Cortex of kidney (tissue), 1 donor: Measurements from ENCODE around the gene ADAMTS10.
"Not testable (repeated sequence)": the region's sequence is repeated elsewhere in the genome, so short reads cannot be mapped to it uniquely, and the experiment has no call there.

Experiments used
- DNase-seq: peaks from one replicate; lab custom pipeline; 2025; lab: John Stamatoyannopoulos, UW

The ADAMTS10 gene

DNA sequence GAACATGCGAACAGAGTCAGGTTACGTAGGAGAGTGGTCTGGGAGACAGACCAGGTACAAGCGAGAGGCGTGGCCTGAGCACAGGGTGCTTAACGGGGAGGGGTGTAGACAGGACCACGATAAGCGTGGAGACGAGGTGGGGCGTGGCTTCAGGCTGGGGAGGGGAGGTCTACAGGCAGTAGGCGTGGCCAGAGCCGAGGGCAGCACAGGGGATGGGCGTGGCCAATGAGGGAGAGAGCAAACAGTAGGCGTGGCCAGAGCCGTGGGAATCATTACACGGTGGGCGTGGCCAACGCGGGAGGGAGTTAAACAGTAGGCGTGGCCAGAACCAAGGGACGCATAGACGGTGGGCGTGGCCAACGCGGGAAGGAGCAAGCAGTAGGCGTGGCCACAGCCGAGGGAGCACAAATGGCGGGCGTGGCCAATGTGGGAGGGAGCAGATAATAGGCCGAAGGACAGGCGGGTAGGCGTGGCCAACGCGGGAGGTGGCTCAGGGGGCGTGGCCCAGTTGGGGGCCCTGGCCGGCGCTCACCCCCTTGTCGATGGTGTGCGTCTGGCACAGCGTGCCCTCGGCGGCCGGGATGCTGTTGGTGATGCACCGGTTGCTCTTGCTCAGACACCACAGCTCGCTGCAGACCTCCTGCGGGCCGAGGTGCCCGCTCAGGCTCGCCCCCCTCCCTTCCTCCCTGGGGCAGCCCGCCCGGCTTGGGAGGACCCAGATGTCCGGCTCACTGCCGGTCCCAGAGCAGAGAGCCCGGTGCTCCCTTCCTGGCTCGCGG, 18.1 kb downstream of the ADAMTS10 start:
- DNase-seq = no peak

DNA sequence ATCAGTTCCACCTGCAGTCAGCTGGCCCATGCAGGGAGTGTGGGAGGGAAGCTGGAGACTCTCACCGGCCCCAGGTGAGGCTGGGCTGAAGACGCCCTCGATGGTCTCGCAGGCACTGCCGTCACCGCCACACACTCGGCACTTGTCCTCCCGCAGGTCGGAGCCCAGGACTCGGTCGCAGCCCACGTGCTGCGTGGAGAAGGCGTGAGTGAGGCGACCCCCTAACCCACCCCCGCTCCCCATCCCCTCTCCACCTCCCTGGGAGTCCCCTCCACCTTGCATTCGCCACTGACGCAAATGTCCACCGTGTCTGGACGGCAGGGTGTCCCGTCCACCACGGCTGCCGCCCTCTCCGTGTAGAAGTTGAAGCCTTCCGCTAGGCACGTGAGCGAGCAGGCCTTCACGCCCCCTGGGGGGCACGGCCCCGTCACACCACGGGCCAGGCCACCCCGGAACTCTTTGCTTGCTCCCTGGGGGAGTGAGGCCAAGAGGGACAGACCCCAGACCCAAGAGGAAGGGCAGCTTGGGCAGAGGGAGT, 21.3 kb downstream of the ADAMTS10 start:
- DNase-seq = no peak

DNA sequence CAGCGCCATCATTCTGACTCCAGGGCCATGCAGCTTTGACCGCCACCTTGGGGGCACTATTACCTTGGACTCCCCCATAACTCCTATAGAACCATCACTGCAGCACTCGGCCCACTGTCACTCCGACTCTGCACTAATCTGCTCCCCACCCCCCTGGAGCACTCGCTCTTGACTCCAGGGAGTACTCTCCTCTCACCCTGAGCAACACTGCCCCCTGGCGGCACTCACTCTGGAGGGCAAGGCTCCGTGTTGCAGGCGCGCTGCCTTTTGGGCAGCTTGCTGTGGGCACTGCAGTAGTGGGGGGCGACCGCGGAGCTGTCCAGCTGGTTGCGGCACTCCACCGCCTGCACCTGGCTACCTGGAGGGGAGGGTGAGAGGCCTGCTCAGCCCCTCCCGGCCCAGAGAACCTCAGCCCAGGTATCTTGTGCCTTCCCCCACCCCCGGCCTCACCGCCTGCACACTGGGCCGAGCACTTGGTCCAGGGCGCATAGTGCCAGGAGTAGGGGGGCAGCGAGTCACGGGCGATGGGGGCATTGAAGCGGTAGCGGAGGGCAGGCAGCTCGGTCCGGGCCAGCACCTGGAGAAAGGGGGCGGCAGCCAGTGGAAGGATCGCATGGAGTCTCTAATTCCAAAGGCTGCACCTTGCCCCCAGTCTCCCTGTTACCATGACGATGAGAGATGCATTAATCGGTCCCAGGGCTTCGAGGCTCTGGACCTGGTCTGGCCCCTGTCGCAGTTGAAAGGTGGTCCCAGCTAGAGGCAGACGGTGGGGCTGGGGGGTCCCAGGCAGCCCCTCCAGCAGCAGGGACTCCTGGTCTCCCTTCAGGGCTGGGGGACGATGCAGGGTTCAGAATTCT, 24.4 kb downstream of the ADAMTS10 start:
- no peak for DNase-seq

DNA sequence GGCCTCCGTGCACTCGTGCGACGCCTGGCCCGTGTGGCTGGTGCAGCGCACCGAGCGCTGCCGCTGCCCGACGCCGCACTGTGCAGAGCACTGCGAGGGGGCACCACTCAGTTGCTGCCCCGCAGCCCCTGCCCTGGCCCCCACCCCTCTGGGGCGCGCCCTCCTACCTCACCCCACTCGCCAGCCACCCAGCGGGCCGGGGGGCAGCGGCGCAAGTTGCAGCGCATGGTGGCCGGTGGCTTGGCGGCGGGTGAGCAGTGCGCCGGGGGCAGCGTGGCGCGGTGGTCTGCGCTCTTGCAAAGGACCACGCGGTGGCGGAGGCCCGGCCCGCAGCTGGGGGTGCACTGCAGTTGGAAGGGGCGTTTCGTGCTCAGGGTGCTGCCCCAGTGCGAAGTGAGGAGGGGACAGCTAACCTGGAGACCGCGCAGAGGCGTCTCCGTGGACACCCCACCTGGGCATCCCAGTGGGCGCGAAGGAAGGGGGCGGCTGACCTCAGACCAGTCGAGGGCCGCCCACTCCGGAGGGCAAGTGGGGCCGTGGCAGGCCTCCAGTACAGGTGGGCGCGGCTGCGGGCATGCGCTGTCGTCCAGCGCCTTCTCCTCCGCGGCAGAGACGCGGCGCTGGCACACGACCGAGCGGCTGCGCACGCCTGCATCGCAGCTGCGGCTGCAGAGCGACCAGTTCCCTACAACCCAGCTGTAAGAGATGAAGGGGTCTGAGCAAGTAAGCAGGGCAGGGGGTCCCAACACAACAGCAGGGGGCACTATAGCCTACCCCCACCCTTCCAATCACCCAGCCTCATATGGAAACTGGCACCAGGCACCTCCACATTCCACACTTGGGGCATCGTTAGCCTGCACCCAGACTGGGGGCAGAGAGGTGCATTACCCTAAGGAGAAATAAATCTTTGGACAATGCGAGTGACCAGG, 25.3 kb downstream of the ADAMTS10 start:
- DNase-seq = no peak

DNA sequence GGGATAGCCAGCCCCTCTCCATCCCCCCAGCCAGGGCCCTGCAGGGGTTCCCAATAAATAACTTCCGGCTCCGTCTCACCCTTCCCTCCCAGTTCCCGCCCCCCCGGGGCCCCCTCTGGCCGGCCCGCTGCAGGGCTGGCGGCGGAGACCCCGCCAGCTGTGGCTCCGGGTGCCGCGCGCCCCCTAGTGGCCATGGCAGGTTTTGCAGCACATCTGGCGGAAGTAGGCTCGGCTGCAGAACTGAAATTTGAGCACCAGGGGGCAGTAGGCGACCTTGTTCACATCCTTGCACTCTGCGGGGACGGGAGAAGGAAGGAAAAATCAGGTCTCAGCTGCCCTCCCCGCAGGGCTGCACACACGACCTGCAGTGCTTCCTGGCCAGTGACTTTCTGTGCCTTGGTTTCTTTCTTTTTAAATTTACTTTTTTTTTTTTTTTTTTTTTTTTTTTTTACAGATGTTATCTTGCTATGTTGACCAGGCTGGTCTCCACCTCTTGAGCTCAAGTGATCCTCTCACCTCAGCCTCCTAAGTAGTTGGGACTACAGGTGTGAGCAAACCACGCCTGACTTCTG, 29.7 kb downstream of the ADAMTS10 start:
- DNase-seq = no peak

DNA sequence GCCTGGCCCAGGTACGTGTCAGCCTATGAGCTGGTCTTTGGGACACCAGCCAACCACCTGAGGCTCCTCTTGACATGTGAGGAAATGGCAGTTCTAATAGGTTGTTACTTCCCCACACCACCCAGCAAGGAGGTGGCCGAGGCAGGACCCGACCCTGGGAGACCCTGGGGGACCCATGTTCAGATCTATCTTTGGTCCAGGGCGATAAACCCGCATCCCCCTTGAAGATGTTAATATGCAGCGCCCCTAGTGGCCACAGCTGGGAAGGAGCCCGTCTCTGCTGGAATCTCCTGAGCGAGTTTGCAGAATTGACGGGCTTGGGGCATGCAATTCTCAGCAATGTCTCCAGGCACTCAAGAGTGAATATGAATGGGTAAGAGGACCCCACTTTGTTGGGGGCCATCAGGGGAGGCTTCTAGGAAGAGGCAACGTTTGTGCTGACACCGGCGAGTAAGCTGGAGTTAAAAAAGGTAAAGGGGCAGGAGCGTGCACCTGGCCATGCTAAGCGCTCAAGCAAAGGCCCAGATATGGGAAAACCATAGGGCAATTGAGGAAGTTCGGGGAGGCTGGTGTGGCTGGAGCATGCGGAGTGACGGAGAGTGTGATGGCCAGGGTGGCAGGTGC, 31.8 kb downstream of the ADAMTS10 start:
- no peak for DNase-seq

DNA sequence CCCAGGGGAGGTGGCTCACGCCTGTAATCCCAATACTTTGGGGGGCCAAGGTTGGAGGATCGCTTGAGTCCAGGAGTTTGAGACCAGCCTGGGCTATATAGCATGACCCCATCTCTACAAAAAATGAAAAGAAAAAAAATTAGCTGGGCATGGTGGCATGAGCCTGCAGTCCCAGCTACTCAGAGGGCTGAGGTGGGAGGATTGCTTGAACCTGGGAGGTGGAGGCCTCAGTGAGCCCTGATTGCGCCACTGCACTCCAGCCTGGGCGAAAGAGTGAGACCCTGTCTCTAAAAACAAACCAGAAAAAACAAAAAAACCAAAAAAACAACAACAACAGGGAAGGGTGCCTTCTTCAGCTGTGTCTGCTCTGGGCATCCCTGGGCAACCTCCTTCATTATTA, 32.8 kb downstream of the ADAMTS10 start:
- DNase-seq = no peak

DNA sequence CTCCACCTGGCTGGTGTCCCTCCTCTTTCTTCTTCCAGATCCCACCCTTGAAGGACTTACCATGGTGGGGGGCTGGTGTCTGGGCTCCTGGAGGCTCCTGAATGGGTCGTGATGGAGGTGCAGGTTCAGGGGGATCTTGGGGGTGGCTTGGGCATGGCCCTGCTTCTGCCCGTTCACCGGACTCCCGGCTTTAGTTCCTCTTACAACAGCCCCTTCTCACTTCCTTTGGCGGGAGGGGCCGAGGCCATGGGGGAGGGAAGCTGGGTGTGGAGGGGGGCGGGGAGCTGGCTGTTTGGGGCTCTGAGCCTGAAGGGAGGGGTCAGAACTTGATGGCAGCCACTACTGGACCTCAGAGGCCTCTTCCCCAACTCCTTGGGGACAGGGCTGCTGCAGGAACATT, 33.3 kb downstream of the ADAMTS10 start, which contains the start of gene MYO1F:
Gene MYO1F (minus strand): TSS at position 196 of the 400 bp plus-strand sequence. CDS start 133 bp downstream, at position 63.
- no peak for DNase-seq

DNA sequence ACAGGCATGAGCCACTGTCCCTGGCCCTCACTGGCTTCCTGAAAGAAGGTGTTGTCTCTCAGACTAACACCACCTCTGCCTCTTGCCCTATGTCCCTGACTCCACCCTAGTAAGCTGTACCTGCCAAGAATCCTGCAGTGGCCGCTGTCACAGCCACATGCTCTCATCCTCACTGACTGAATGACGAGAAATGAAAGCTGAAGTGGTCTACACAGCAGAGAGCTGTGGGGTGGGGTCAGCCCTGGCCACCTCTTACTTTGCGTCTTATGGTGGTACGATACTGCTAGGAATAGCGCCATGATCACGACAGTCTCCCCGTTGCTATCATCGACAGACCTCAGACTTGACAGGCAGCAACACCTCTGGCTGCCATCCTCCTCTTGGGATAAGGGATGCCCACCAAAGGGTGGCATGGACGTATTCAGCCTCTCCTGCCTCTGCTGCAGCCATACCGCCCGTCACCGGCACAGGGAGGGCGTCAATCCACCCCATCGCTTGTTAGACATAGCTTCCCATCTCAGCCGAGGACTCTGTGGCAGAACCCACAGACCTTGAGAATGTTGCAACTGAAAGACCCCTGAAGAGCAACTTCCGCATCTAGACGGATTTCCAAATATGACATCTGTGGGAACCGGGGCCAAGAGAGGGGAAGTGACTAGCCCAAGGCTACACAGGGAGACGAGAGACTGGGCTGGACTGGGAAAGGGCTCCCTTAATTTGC, 34.1 kb downstream of the ADAMTS10 start:
- DNase-seq = no peak

DNA sequence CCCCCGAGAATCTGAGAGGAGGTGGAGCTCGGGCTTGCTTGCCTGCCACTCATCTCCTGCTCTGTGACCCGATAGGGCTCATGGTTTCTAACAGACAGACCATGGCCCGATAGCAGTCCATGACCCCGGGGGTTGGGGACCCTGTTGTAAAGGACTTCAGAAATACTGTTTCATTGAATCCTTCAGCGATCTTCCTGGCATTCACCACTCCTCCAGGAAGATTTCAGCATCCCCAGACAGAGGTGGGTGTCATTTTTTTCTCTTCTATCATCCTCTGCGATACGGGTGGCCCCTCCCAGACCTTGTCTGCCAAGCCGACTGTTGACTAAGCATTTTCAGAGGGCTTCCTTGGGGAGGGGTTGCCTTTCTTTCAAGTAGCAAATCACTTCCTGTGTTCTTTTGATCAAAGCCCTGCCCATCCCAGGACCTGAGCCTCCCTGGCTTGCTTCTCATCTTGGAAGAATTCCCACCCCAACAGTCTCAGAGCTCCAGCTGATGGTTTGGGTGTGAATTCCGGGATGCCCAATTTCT, 35.0 kb downstream of the ADAMTS10 start:
- no peak for DNase-seq

DNA sequence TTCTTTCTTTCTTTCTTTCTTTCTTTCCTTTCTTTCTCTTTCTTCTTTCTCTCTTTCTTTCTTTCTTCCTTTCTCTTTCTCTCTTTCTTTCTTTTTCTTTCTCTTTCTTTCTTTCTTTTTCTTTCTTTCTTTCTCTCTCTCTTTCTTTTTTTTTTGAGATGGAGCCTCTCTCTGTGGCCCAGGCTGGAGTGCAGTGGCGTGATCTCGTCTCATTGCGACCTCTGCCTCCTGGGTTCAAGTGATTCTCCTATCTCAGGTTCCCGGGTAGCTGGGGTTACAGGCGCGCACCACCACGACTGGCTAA, 35.9 kb downstream of the ADAMTS10 start:
- not testable (repeated sequence) for DNase-seq

DNA sequence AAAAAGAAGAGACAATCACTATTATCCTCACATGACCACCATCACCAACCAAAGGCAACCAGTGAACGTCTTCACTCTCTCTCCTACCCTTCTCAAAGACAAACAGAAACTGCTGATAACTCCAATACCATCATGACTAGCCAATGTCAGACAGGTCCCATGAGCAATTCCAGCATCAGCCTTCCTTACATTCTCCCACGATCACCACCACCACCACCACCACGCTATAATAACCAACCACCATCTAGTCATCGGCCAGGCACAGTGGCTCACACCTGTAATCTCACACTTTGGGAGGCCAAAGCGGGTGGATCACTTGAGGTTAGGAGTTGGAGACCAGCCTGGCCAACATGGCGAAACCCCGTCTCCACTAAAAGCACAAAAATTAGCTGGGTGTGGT, 37.2 kb downstream of the ADAMTS10 start:
- no peak for DNase-seq

DNA sequence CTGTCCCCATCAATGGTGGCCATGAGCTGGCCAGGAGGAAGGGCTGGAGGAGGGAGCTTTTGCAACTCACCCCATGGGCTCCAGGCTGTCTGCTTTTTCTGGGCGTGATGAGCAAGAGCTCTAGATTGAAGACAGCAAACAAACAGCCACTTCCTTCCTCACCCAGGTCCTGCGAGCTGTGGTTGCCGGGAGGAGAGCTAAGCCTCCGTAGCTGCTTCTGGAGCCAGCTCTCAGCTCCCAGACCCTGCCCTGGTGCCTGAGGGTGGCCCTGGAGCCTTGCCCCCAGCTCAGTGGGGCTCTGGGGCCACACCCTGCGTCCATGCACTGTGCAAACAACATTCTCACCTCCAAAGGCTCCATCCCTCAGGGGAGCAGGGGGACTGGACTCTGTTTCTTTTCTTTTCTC, 39.5 kb downstream of the ADAMTS10 start:
- no peak for DNase-seq

DNA sequence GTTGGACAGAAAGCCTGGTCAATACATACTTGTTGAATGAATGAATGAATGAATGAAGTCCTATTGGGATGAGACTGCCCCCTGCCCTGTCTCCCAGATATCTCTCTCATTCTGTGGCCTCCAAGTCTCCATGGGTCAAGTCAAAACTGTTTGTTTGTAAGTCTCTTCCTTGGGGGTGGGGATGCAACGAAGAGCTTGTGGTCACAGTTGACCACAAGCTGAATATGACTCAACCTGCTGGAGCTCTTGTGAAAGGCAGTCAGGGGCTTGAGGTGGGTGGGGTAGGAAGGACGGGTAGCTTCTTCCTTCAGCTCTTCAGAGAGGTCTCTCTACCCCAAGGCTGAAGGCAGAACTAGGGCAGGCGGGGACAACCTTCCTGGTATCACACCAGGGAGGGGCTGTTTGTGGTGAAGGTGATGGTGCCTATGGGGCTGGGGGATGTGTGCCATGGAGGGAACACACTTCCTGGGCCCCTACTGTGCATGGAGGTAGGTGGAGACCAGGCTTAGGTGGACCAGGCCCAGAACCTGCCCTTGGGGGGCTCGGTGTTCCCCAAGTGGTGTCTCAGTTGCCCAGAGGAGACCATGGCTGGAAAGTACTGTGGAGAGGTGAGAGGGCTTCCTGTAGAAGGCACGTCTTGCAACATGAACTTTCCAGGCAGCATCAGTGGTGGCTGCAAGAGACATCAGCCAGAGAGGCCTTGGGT, 41.3 kb downstream of the ADAMTS10 start:
- DNase-seq = no peak

DNA sequence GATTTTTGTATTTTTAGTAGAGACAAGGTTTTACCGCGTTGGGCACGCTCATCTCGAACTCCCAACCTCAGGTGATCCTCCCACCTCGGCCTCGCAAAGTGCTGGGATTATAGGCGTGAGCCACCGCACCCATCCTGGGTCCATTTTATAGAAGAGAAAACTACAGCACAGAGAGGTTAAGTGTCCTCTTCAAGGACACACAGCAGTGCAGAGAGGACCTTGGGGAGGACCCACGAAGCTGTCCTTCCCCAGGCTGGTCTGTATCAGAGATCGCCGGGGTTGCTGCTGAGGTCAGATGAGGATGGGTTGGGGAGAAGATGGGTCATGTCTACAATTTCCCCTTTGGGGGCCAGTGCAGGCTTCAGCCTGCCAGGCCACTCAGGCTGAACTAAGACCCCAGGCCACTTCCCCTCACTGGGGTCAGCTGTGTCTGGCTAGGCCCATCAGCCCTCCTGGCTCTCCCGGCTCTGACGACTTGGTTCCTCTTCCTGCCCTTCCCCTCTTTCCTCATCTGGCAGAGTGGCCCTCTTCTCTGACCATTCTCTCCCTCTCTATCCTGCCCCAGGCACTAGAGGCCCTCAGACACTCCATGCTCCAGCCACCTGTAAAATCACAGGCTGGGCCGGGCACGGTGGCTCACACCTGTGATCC, 42.9 kb downstream of the ADAMTS10 start:
- no peak for DNase-seq

DNA sequence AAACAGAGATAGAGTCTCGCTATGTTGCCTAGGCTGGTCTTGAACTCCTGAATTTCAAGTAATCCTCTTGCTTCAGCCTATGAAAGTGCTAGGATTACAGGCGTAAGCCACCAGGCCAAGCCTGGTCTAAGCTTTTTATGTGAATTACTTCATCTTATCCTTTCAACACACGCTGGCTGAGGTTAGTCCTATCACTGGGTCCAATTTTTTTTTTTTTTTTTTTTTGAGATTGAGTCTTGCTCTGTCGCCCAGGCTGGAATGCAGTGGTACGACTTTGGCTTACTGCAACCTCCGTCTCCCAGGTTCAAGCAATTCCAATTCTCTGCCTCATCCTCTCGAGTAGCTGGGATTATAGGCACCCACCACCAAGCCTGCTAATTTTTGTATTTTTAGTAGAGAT, 43.7 kb downstream of the ADAMTS10 start:
- DNase-seq = no peak

DNA sequence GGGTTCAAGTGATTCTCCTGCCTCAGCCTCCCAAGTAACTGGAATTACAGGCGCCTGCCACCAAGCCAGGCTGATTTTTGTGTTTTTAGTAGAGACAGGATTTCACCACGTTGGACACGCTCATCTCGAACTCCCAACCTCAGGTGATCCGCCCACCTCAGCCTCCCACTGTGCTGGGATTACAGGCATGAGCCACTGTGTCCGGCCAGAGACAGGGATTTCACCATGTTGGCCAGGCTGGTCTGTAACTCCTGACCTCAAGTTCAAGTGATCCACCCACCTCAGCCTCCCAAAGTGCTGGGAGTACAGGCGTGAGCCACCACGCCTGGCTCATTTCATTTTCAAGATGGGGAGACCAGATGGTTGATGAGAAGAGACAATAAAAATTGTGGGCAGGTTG, 45.6 kb downstream of the ADAMTS10 start:
- not testable (repeated sequence) for DNase-seq

DNA sequence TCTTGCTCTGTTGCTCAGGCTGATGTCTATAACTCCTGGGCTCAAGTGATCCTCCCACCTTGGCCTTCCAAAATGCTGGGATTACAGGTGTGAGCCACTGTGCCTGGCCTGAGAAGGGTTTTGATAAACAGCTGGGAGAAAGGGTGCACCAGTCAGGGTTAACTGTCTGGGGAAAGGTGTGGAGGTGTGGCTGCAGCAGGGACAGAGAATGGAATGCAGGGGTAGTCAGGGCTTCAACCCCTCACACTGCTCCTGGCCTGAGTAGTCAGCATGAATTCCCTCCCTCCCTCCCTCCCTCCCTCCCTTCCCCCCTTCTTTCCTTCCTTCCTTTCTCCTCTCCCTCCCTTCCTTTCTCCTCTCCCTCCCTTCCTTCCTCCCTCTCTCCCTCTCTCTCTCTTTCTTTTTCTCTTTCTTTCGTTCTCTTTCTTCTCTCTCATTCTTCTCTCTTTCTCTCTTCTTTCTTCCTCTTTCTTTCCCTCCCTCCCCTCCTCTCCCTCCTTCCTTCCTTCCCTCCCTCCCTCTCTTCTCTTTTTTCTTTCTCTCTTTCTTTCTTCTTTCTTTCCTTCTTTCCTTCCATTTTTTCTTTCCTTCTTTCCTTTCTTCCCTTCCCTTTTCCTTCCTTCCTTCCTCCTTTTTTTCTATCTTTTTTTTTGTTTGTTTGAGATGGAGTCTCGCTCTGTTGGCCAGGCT, 49.3 kb downstream of the ADAMTS10 start:
- DNase-seq = no peak
